KOPT-K1 (cell line): ENCODE results near the gene DENND5A.
"Not testable (repeated sequence)": the region's sequence is repeated elsewhere in the genome, so short reads cannot be mapped to it uniquely, and the experiment has no call there.

ENCODE experiments used
- H3K27ac ChIP-seq: fragments of 200-600 bp; sonication (generic); 2 replicates; pipeline ENCODE4 v1.5.1; 2016; ENCODE audit warnings: antibody characterized with exemption, mild to moderate bottlenecking, low read depth, low read length; ENCODE audit not compliant: poor library complexity, severe bottlenecking
- H3K36me3 ChIP-seq: fragments of 200-600 bp; sonication (generic); 2 replicates; pipeline ENCODE4 v1.5.1; 2017; ENCODE audit warnings: antibody characterized with exemption, mild to moderate bottlenecking, low read length, moderate library complexity; ENCODE audit not compliant: insufficient read depth
- H3K9me3 ChIP-seq: fragments of 200-600 bp; sonication (generic); 2 replicates; pipeline ENCODE4 v1.5.1; 2017; ENCODE audit warnings: antibody characterized with exemption, low read length, mild to moderate bottlenecking; ENCODE audit not compliant: insufficient read depth, poor library complexity, severe bottlenecking

The DENND5A gene

DNA sequence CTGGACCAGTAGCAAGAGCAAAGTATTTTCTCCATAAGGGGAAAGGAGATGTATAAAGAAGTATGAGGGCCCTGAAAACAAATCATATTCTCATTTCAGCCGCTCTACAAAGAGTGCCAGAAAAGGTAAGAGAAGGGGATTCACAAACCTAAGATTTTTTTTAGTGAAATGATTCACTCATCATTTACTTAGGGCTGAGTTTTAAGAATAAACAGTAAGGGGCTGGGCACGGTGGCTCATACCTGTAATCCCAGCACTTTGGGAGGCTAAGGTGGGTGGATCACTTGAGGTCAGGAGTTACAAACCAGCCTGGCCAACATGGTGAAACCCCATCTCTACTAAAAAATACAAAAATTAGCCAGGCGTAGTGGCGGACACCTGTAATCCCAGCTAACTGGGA is 55.5 kb downstream of the DENND5A start:
- not testable (repeated sequence) for H3K36me3 ChIP-seq, H3K9me3 ChIP-seq, H3K27ac ChIP-seq

DNA sequence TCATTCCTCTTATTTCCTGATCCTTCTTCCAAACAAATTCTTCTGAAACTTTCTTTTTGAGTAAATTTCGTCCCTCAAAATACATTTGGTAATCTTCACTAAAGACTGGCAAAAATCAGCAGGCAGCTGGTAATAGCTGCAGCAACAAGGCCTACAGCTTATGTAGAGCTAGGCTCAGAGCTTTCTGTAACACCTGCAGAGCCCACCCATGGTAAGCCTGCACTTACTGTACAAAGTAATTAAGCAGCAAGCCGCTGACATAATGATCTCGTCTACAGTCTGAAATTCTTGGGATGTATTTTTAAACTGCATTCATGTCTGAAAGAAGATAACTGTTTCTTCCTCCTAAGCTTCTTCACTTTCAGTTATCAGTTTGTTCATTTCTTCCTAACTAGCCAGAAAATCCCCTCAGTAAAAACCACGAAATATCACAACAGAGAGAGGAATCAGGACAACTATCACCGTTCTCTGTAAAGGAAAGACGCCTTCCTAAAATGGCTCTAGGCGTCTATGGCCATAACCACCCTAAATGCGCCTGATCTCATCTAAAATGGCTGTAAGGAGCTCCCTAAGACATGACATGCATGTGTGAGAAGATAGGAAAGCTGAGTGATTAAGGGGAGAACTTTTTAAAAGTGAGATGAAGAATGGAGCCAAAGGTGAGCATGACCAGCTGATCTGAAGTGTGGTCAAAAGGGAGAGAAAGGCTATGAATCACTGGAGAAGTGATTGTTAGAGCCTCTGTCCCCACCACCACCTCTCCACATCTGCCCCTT is 56.2 kb downstream of the DENND5A start:
- Histone ChIP-seq H3K27ac (no peak overlapping the region), H3K9me3 (no peaks in the 10 kb centered on the region), H3K36me3 (peaks cover 9% of the 10 kb centered on the region)

DNA sequence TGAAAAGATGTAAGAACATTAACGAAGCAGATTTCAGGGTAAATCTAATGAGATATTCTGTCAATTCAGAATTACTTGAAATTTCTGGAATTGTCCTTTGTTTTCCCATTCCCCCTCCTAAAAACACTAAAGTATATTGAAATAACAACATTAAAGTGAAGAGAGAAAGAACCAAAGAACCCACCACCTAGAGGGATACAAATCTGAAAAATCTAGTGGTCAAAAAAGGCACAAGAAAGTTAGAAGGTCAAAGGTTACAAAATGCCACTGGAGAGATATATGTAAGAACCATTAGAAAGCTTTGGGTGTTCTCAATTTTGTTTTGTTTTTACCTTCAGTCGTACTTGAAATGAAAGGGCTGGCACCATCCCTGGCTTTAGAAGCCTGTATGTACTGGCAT is 57.9 kb downstream of the DENND5A start:
- no peak overlapping the region for H3K27ac ChIP-seq
- no peaks in the 10 kb centered on the region for H3K9me3 ChIP-seq
- H3K36me3 ChIP-seq: peaks cover 18% of the 10 kb centered on the region

DNA sequence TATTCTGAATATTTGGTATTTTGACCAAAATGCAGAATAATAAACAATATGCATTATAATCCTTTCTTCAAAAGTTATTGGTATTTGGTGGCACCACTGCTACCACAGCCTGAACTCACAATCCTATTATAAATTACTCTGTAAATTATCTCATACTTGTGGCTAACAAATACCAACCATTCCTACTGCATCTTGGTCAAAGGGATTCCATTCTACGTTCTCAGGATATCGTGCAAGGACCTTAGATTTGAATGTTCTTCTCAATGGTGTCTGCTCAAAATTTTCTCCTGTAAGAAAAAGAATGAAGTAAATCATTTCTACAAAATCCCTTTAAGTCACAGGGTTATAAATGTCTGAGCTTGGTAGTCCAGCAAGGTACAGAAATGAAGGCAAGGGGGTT is 58.7 kb downstream of the DENND5A start:
- Histone ChIP-seq H3K9me3 (no peaks in the 10 kb centered on the region), H3K27ac (no peak overlapping the region), H3K36me3 (peaks cover 18% of the 10 kb centered on the region)

DNA sequence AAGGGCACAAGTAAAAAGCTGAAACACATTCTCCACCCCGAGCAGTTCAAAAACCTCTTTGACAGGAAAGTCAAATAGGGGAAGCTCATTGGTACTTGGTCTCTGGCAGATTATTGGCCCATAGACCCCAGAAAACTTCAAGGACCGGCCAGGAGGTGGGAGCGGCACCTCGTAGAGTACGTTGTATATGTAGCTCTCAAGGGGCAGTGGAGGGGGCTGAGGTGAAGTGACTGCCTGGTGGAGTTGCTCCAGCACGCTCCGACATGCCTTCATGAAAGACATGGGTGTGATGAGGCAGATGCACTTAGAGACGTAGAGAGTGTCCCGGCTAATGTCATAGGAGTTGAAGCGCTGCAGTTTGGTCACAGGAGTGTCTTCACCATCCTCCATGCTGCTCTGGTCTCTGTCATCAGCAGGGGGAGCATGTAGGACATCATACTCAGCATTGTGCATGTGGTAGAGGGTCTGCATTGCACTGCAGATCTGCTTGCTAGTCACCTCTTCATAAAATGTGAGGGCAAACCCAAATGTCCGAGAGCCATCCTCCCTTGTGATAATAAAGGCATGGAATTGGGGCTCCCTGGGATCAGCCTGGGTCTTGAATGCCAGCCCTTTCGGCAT is 61.3 kb downstream of the DENND5A start:
- no peaks in the 10 kb centered on the region for H3K9me3 ChIP-seq
- H3K36me3 ChIP-seq: peaks cover 23% of the 10 kb centered on the region
- no peak overlapping the region for H3K27ac ChIP-seq

DNA sequence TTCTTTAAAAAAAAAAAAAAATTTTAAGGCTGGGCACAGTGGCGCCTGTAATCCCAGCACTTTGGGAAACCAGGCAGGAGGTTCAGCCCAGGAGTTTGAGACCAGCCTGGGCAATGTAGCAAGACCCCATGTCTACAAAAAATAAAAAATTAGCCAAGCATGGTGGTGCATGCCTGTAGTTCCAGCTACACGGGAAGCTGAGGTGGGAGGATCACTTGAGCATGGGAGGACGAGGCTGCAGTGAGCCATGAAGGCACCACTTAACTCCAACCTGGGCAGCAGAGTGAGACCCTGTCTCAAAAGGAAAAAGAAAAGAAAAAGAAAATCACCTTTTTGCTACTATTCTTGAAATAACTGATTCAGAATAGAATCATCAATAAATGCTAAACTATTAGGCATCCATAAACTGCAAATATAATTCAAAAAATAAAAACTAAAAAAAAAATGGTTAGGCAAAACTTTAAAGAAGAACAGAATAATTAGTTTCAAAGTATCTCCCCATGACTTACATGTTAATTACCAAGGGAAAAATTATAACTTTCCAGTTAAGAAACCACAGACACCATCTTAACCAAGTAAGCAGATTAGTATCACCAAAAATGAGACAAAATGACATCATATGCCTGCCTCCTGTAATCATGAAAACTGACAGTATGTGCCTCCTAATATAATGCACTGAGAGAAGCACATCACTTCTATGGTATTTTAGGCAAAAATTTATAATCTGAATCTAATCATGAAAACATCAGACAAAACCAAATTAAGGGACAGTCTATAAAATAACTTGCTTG is 63.6 kb downstream of the DENND5A start:
- H3K27ac ChIP-seq: no peak overlapping the region
- no peaks in the 10 kb centered on the region for H3K9me3 ChIP-seq
- H3K36me3 ChIP-seq: peaks cover 23% of the 10 kb centered on the region

DNA sequence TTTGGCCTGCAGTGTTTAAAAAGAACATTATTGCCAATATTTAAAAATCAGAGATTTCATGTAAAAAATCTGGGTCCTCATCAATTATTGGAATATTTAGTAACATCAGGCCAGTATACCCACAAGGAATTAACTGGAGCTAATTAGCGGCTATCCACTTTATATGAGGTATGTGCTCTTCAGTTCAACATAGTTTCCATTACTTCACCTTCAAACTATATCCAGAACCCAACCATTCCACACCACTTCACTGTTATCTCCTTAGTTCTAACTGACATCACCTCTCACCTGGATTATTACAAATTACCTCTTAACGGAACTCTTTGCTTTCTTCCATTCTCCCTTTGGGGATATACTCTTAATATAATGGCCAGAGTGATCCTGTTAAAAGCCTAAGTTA is 64.7 kb downstream of the DENND5A start:
- Histone ChIP-seq H3K9me3 (no peaks in the 10 kb centered on the region), H3K36me3 (peaks cover 23% of the 10 kb centered on the region), H3K27ac (no peak overlapping the region)

DNA sequence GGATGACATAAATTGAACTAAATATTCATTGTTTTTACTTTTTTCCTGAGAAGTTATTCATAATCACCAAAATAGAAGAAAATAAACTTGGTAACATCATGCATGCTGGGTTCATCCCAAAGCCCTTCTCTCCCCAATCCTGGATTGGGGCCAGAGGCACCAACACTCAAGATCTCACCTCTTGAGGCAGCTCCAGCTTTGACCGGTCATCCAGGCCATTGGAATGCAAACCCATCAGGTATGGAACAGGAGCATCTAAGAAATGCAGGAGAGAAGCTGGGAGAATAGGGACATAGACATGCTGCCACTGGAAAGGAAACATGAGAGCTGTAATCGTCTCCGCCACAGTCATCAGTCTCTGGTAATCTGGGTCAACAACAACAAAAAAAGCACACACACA is 71.8 kb downstream of the DENND5A start:
- Histone ChIP-seq H3K36me3 (peaks cover 43% of the 10 kb centered on the region), H3K9me3 (peaks cover 32% of the 10 kb centered on the region), H3K27ac (no peak overlapping the region)

DNA sequence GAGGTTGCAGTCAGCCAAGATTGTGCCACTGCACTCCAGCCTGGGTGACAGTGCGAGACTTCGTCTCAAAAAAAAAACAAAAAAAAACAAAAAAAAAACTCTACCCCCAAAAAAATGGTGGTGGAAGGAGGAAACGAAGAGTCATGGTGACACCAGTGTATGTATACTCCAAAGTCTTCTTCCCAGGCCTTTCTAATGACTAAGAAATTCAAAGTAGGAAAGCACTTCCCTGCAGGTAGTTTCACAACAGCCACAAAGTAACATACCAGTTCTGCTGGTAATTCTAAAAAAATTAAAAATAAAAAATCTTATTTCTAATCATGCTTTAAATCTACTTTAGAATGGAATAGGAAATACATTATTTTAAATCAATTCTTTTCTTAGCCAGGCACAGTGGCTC is 72.6 kb downstream of the DENND5A start:
- Histone ChIP-seq H3K27ac (no peak overlapping the region), H3K36me3 (peaks cover 49% of the 10 kb centered on the region), H3K9me3 (peaks cover 32% of the 10 kb centered on the region)

DNA sequence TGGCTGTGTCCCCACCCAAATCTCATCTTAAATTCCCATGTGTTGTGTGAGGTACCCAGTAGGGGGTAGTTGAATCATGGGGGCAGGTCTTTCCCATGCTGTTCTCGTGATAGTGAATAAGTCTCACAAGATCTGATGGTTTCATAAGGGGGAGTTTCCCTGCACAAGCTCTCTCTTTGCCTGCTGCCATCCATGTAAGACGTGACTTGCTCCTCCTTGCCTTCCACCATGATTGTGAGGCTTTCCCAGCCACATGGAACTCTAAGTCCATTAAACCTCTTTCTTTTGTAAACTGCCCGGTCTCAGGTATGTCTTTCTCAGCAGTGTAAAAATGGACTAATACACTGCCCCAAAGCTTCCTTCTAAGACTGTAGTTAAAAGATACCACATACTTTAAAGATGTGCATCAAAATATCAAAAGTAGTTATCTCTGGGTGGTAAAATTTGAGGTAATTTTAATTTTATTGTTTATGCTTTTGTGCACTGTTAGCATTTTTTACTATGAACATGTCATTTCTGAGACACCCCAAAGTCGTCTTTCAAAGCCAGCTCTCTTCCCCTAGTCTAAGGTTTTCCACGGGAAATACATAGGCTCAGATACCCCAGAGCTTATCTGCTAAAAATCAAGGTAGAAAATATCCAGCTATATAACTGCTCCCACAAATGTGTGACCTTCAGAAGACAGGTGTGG is 74.7 kb downstream of the DENND5A start:
- Histone ChIP-seq H3K9me3 (peaks cover 32% of the 10 kb centered on the region), H3K36me3 (peaks cover 58% of the 10 kb centered on the region)
- H3K27ac ChIP-seq: not testable (repeated sequence)

DNA sequence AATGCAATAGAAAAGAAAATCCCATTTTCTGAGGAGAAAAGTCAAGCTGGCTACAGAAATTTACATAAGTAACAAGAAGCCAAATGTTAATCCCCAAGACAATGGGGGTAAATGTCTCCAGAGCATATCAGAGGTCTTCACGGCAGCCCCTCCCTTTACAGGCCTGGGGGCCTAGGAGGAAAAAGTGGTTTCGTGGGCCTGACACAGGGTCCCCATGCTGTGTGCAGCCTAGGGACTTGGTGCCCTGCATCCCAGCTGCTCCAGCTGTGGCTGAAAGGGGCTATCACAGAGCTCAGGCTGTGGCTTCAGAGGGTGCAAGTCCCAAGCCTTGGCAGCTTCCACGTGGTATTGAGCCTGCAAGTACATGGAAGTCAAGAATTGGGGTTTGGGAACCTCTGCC is 76.3 kb downstream of the DENND5A start:
- Histone ChIP-seq H3K36me3 (peaks cover 55% of the 10 kb centered on the region), H3K9me3 (peaks cover 32% of the 10 kb centered on the region)
- not testable (repeated sequence) for H3K27ac ChIP-seq

DNA sequence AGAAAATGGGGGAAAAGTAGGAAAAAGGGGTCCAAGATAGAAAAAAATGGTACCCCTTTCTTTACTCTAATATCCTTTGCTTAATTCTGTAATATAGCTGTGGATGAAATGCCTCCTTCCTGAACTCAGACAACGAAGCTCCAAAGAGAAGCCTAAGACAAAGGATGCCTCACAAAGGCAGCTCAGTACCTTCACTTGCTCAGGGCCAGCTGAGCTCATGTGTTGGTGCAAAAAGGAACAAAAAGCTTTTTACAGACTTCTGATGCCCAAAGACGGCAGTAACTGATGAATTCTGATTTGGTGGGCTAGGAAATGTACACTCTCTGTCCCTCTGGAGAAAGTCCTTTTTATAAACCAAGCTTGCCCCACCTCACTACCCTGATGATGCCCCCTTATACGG is 77.5 kb downstream of the DENND5A start:
- Histone ChIP-seq H3K27ac (no peak overlapping the region), H3K9me3 (peaks cover 32% of the 10 kb centered on the region), H3K36me3 (peaks cover 55% of the 10 kb centered on the region)

DNA sequence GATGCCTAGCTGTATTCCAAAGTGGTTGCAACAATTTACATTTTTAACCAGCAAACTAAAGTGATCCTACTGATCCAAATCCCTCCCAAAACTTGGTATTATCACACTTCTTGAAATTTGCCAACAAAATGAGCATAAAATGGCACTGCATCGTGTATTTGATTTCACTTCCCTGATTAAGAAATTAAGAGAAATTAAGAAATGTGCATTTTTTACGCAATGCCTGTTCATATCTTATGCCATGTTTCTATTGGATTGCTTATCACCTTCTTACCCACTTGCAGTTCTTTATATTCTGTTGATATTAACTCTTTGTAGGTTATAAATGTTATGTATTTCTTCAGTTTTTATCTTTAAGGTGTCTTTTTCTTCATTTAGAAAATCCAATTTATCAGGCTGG is 80.6 kb downstream of the DENND5A start:
- peaks cover 49% of the 10 kb centered on the region for H3K36me3 ChIP-seq

DNA sequence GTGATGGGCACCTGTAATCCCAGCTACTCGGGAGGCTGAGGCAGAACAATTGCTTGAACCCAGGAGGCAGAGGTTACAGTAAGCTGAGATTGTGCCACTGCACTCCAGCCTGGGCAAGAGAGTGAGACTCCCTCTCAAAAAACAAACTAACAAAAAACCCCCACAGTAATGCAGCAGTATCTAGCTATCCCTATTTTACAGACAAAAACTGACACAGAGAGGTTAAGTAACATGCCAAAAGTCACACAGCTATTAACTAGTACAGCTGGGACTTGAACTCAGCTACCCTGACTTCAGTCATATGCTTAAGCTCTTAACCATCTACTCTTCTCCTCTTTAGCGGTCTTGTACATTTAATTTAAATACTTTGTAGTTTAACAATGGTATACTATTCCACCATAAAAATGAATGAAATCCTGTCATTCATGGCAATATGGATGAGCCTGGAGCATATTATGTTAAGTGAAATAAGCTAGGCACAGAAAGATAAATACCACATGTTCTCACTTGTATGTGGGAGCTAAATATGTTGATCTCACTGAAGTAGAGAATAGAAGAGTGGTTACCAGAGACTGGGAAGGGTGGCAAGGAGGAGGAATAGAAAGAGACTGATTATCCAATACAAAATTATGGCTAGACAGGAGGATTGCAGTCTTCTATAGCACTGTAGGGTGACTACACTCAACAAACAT is 82.8 kb downstream of the DENND5A start:
- H3K36me3 ChIP-seq: peaks cover 51% of the 10 kb centered on the region
- H3K9me3 ChIP-seq: no peaks in the 10 kb centered on the region
- H3K27ac ChIP-seq: no peak overlapping the region

More for the DNA sequence above, 80.6 kb downstream of the DENND5A start:
- peaks cover 11% of the 10 kb centered on the region for H3K9me3 ChIP-seq
- no peak overlapping the region for H3K27ac ChIP-seq
